Epithelial cell of esophagus (primary cell): Measurements from ENCODE around the gene MTSS2.
A peak's percentile ranks its signal among the peaks of the same experiment; 100 is the strongest.

Source experiments
- DNase-seq: peaks from one replicate; pipeline ENCODE4 v3.0.0; 2010; ENCODE audit warnings: low read depth
- H3K4me3 ChIP-seq: 2 replicates; pipeline ENCODE4 v1.5.1; 2011; ENCODE audit warnings: mild to moderate bottlenecking, low read length, control low read depth
- CTCF ChIP-seq: IDR thresholded peaks from 2 replicates; pipeline ENCODE4 v1.5.1; 2011; ENCODE audit warnings: low read depth, mild to moderate bottlenecking, low read length, control low read depth, inconsistent platforms; ENCODE audit not compliant: insufficient read depth; ENCODE audit errors: missing control alignments

The MTSS2 gene

GRCh38 chr16:70638814-70639792, 46.8 kb downstream of the MTSS2 start:
- no peak for TF ChIP-seq CTCF
- peak; percentile 65 for DNase-seq

More at GRCh38 chr16:70638814-70639792, 46.8 kb downstream of the MTSS2 start:
- no peak overlapping the region for H3K4me3 ChIP-seq
